Stimulated activated CD8-positive, alpha-beta memory T cell treated with anti-CD3 and anti-CD28 coated beads, Interleukin-12 subunit alpha, Interleukin-12 subunit beta, amount 100 ng/mL, for 24 hours (primary cell): ENCODE results near the gene NKAIN4.

Experiments
- DNase-seq: peaks from one replicate; pipeline ENCODE4 v3.0.0-alpha.2; 2020; ENCODE audit errors: extremely low read depth

The NKAIN4 gene

GRCh38 chr20:63194797-63195173, 59.5 kb downstream of the NKAIN4 start:
- DNase-seq, result no peak

GRCh38 chr20:63194007-63194796, 60.1 kb downstream of the NKAIN4 start:
- no peak for DNase-seq

- DNase-seq, result no peak
Observed at GRCh38 chr20:63192721-63193120, 61.5 kb downstream of the NKAIN4 start.

GRCh38 chr20:63191400-63191799, 62.9 kb downstream of the NKAIN4 start:
- DNase-seq, result no peak

GRCh38 chr20:63190828-63191227, 63.4 kb downstream of the NKAIN4 start:
- no peak for DNase-seq
